ENCODE results near the gene COG4.
"Not testable (repeated sequence)": the region's sequence is repeated elsewhere in the genome, so short reads cannot be mapped to it uniquely, and the experiment has no call there.

COG4 gene

GRCh38 chr16:70550082-70550481, 26.7 kb upstream of the COG4 start:
- Mint-ChIP-seq H3K4me1 (peaks cover 12% of the 10 kb centered on the region), H3K9me3 (no peaks in the 10 kb centered on the region), H3K27me3 (no peaks in the 10 kb centered on the region), H3K36me3 (ENCODE audit: low read depth) (peaks cover 80% of the 10 kb centered on the region), H3K27ac (peak overlapping the region; percentile 15), H3K4me3 (no peak overlapping the region)
- ATAC-seq (no peak), DNase-seq (no peak)

DNA sequence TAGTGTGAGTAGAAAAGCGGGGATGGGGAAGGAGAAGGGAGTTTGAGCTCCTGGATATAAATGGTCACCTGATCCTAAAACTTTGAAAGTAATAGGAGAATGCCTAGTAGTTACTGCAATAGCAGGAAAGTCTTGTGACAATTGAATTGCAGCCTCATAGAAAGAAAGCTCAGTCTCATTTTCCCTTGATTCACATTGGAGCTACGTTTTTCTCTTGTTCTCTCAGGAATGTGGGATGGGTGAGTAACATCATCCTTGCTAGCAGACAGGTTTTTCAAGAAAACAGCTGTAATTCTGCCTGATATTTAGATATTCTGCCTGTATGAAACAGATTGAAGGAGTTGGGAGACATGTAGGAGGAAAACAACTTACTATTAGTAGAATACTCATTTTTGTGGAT, 25.6 kb upstream of the COG4 start:
- Mint-ChIP-seq H3K27ac (peak overlapping the region; percentile 11), H3K36me3 (ENCODE audit: low read depth) (peaks cover 78% of the 10 kb centered on the region), H3K27me3 (no peaks in the 10 kb centered on the region), H3K4me1 (peaks cover 12% of the 10 kb centered on the region), H3K4me3 (no peak overlapping the region), H3K9me3 (no peaks in the 10 kb centered on the region)
- DNase-seq (no peak), ATAC-seq (no peak)

DNA sequence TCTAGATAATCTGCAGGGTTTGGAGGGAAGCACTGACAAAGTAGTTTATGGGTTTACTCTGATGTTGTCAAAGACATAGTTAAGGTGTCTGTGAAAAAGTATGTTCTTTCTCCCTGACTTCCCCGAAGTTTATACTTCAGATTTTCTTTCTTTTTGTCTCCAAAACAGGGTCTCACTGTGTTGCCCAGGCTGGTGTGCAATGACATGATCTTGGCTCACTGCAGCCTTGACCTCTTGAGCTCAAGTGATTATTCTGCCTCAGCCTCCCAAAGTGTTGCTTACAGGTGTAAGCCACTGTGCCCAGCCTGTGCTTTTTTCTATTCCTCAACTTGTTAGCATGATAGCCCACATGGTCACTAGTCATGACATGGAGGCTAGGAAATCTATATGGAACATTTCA, 21.2 kb upstream of the COG4 start:
- Mint-ChIP-seq H3K27me3 (no peaks in the 10 kb centered on the region), H3K36me3 (ENCODE audit: low read depth) (peaks cover 71% of the 10 kb centered on the region), H3K4me3 (no peak overlapping the region), H3K4me1 (peaks cover 9% of the 10 kb centered on the region), H3K9me3 (no peaks in the 10 kb centered on the region), H3K27ac (no peak overlapping the region)
- DNase-seq: no peak
- ATAC-seq: no peak

- Mint-ChIP-seq H3K27ac (peak overlapping the region; percentile 49), H3K27me3 (no peaks in the 10 kb centered on the region), H3K4me1 (peaks cover 13% of the 10 kb centered on the region), H3K4me3 (no peak overlapping the region), H3K9me3 (no peaks in the 10 kb centered on the region), H3K36me3 (ENCODE audit: low read depth) (peaks cover 75% of the 10 kb centered on the region)
- no peak for DNase-seq
- ATAC-seq: no peak
These were observed 17.6 kb upstream of the COG4 start for GRCh38 chr16:70540994-70541393.

GRCh38 chr16:70534971-70535370, 11.6 kb upstream of the COG4 start:
- no peak overlapping the region for H3K27ac Mint-ChIP-seq
- H3K4me1 Mint-ChIP-seq: peaks cover 26% of the 10 kb centered on the region
- H3K27me3 Mint-ChIP-seq: no peaks in the 10 kb centered on the region
- H3K36me3 Mint-ChIP-seq (ENCODE audit: low read depth): peaks cover 77% of the 10 kb centered on the region
- ATAC-seq: no peak
- DNase-seq: no peak
- no peak overlapping the region for H3K4me3 Mint-ChIP-seq
- H3K9me3 Mint-ChIP-seq: no peaks in the 10 kb centered on the region

GRCh38 chr16:70529954-70530353, 6.6 kb upstream of the COG4 start:
- Mint-ChIP-seq H3K36me3 (ENCODE audit: low read depth) (peaks cover 80% of the 10 kb centered on the region), H3K4me1 (peaks cover 51% of the 10 kb centered on the region)
- ATAC-seq, H3K27ac Mint-ChIP-seq, H3K27me3 Mint-ChIP-seq, H3K9me3 Mint-ChIP-seq, H3K4me3 Mint-ChIP-seq, DNase-seq: not testable (repeated sequence)

- Mint-ChIP-seq H3K4me3 (peak overlapping the region; percentile 61), H3K4me1 (peaks cover 50% of the 10 kb centered on the region), H3K27me3 (no peaks in the 10 kb centered on the region), H3K36me3 (ENCODE audit: low read depth) (peaks cover 82% of the 10 kb centered on the region), H3K27ac (peak overlapping the region; percentile 68), H3K9me3 (no peaks in the 10 kb centered on the region)
- DNase-seq (no peak), ATAC-seq (no peak)
These were observed 5.9 kb upstream of the COG4 start for GRCh38 chr16:70529051-70529777.

DNA sequence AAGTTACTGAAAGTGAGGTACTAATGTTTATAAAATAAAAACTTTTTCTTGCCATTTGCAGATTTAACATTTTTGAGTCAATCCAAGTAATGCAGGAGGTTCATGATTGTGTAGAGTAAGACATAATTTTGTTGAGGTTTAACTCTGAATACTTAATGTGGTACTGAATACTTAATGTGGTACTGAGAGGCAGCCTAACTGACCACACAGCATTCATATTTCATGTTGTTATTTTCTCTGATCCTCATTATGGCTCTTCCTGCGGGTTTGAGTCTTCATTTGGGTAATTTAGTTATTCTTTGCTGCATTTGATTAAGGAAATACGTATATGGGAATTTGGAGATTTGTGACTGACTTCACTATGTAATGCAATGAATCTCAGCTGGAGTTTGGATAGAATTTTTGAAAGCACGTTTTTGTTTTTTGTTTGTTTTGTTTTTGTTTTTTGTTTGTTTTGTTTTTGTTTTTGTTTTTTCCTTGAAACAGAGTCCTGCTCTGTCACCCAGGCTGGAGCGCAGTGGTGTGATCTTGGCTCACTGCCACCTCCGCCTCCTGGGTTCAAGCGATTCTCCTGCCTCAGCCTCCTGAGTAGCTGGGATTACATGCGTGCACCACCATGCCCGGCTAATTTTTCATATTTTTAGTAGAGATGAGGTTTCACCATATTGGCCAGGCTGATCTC, 4.1 kb upstream of the COG4 start:
- DNase-seq (no peak), ATAC-seq (no peak)
- Mint-ChIP-seq H3K4me1 (peaks cover 47% of the 10 kb centered on the region), H3K4me3 (peak overlapping the region; percentile 99), H3K27me3 (no peaks in the 10 kb centered on the region), H3K9me3 (no peaks in the 10 kb centered on the region), H3K36me3 (ENCODE audit: low read depth) (peaks cover 71% of the 10 kb centered on the region), H3K27ac (peak overlapping the region; percentile 85)

DNA sequence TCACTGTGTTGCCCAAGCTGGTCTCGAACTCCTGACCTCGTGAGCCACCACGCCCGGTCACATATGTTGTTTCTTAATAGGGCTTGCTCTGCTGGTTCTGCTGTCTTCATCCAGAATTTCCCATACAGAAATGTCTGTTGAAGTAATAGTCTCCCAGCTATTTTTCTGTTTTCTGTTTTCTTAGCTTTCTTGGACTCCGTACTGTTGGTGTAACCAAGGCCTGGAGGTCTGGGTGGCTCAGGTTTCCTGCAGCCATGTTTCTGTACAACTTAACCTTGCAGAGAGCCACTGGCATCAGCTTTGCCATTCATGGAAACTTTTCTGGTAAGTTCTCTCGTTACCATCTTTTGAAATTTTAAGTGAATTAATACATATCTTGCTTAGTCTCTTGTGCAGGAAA, 3.0 kb upstream of the COG4 start:
- H3K27me3 Mint-ChIP-seq: no peaks in the 10 kb centered on the region
- no peaks in the 10 kb centered on the region for H3K9me3 Mint-ChIP-seq
- ATAC-seq (no peak), DNase-seq (no peak)
- peaks cover 62% of the 10 kb centered on the region for H3K36me3 Mint-ChIP-seq (ENCODE audit: low read depth)
- H3K4me3 Mint-ChIP-seq: peak overlapping the region; percentile 99
- H3K27ac Mint-ChIP-seq: peak overlapping the region; percentile 85
- peaks cover 52% of the 10 kb centered on the region for H3K4me1 Mint-ChIP-seq

- H3K4me1 Mint-ChIP-seq: peaks cover 61% of the 10 kb centered on the region
- not testable (repeated sequence) for DNase-seq
These were observed 1.1 kb upstream of the COG4 start for GRCh38 chr16:70524399-70524825.

DNA sequence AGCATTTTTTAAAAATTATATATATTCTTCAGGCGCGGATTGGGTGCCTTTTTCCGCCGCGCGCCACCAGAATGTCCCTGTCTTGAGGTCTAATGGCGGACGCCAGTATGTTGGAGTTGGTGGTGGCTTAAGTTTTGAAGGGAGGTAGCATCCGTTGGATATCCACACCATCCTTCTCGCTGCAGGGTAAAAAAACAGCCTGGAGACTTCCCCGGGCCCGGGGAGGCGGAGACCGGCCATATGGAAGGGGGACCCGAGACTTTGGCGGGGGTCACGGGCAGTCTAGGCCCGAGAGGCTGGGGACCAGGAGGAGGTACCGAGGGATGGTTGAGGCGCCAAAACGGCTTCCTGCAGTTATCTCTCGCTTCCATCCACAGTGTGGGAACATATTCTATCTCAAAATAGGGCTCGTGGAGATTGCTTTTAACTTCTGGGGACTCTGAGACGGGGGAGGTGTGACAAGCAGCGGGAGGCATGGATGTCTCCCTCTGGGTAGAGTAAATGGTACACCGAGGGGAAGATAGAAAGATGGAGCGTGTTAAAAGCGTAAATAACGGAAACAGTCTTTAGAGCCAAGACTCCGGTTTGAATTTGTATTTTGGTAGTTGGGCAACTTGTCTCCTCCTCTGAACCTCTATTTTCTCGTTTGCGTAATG, 517 bp upstream of the COG4 start, which contains the start of gene SF3B3:
TSS of gene SF3B3 (plus strand) at position 74 of the 656 bp plus-strand sequence. CDS start 2,841 bp downstream, outside the sequence.
- Mint-ChIP-seq H3K4me1 (peaks cover 56% of the 10 kb centered on the region), H3K27me3 (no peaks in the 10 kb centered on the region), H3K4me3 (peak within 1 kb of the TSS; percentile 99), H3K9me3 (no peaks in the 10 kb centered on the region), H3K27ac (peak within 1 kb of the TSS; percentile 99), H3K36me3 (ENCODE audit: low read depth) (peaks cover 47% of the 10 kb centered on the region)
- ATAC-seq (peak; percentile 48), DNase-seq (peak; percentile 70)

More at GRCh38 chr16:70524399-70524825, 1.1 kb upstream of the COG4 start:
- Mint-ChIP-seq H3K4me3 (peak overlapping the region; percentile 99), H3K36me3 (ENCODE audit: low read depth) (peaks cover 53% of the 10 kb centered on the region), H3K27ac (peak overlapping the region; percentile 99)
- not testable (repeated sequence) for ATAC-seq, H3K27me3 Mint-ChIP-seq, H3K9me3 Mint-ChIP-seq

DNA sequence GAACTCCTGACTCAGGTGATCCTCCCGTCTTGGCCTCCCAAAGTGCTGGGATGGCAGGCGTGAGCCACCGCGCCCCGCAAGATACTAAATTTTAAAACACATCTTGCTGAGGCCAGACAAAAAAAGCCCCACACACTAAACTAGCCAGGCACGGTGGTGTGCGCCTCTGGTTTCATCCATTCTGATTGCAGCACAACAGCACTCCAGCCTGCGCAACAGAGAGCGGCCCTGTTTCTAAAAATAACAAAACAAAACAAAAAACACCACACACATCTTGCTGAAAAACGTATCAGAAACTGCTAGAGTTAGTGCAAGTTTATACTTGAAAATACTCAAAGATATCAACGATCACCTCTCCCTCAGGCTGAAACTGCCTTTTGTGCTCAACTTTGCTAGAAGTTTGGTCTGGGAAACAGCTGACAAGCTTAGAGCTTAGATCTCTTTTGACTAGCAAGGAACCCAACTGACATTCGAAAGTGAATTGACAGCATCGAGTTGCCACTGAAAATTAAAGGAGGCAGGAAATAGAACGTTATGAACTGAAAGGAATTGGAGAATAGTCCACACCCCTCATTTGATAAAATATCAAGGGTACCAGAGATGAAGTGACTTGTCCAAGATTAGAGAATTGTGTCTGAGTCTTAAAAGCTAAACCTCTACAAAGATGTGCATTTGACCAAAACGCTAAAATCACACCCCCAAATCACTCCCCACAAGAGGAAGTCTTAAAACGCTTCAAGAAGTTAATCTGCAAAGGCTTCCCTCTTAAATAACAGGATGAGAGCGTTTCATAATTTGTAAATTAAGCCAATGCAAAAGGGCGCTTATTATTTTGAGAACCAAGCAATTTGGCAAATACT, 908 bp downstream of the COG4 start:
- no peak for ATAC-seq
- Mint-ChIP-seq H3K4me3 (peak overlapping the region; percentile 99), H3K27me3 (no peaks in the 10 kb centered on the region), H3K9me3 (no peaks in the 10 kb centered on the region), H3K4me1 (peaks cover 46% of the 10 kb centered on the region), H3K36me3 (ENCODE audit: low read depth) (peaks cover 41% of the 10 kb centered on the region), H3K27ac (peak overlapping the region; percentile 99)
- no peak for DNase-seq

DNA sequence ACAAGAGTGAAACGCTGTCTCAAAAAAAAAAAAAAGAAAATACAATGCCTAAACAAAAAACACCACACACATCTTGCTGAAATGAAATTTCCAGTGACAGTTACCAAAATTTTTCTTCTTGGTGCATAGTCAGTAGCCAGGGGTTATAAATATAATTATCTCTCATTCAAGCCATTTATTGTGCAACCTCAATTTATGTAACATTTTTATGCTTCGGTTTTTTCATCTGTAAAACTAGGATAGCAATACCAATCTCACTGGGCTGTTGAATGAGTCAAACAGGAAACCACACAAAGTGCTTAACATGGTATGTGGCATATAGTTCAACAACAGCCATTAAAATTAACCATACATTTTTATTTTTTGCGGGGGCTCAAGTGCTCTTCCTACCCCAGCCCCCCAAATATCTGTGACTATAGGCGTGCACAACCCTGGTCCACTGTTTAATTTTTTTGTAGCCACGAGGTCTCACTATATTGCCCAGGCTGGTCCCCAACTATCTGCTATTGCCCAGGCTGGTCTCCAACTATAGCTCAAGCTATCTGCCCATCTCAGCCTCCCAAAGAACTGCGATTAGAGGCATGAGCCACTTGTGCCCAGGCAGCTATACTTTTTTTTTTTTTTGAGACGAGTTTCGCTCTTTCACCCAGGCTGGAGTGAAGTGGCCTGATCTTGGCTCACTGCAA, 2.6 kb downstream of the COG4 start:
- no peaks in the 10 kb centered on the region for H3K9me3 Mint-ChIP-seq
- no peaks in the 10 kb centered on the region for H3K27me3 Mint-ChIP-seq
- no peak for DNase-seq
- peak; percentile 64 for ATAC-seq
- H3K4me3 Mint-ChIP-seq: peak overlapping the region; percentile 46
- H3K36me3 Mint-ChIP-seq (ENCODE audit: low read depth): peaks cover 32% of the 10 kb centered on the region
- H3K27ac Mint-ChIP-seq: peak overlapping the region; percentile 78
- H3K4me1 Mint-ChIP-seq: peaks cover 30% of the 10 kb centered on the region
